ENCODE data around the gene GSS.

- TF ChIP-seq CTCF (IDR thresholded peaks at IDR 0.05), result no peak
- TF ChIP-seq POLR2A (IDR thresholded peaks at IDR 0.05), result no peak
Observed at GRCh38 chr20:34983089-34983820, 27.6 kb upstream of the GSS start.

Data from upper lobe of left lung (tissue), 4 donors.